Left cardiac atrium (tissue), 4 donors: ENCODE data around the gene CEP350. TPM values are rescaled to one million over a fixed set of nuclear protein-coding genes. Genes with fewer than 3 reads are reported as not detected.

Source experiments
- ATAC-seq, 2 donors: fragments of 200-7000 bp; cut with Tn5 transposase; one replicate each; pipeline ENCODE4 v1.9.1; 2020; ENCODE audit warnings: mild to moderate bottlenecking in 2 of 2, moderate library complexity in 2 of 2
- DNase-seq: peaks from one replicate; pipeline ENCODE4 v3.0.0-alpha.2; 2020
- intact Hi-C, 2 donors: fragments of 100-400 bp; cut with DNase I; formaldehyde crosslinking; loops; one replicate each; pipeline versions ENCODE4 v1.14.1 to v1.15.1; 2022 to 2023
- total RNA-seq, 2 donors: library from RNA; stranded (reverse); fragmentation: NEBNext Ultra II Directional; extraction: Animal tissue kit (Norgen Biotek cat#: 25700); gene quantifications; one replicate each; pipeline ENCODE4 v1.2.1, GENCODE V29; 2021
- donor health status: DM: no; HTN: yes; CAD: no.
- donor health status: DM: no; HTN: yes; CAD: no; lungs with severe emphysema.
- donor health status: DM: yes; HTN: yes; CAD: no.
- donor health status: Dilated cardiomyopathy.

Gene CEP350
- total RNA-seq, 2 donors from 2014 or later: 30.0 to 36.9 TPM

DNA sequence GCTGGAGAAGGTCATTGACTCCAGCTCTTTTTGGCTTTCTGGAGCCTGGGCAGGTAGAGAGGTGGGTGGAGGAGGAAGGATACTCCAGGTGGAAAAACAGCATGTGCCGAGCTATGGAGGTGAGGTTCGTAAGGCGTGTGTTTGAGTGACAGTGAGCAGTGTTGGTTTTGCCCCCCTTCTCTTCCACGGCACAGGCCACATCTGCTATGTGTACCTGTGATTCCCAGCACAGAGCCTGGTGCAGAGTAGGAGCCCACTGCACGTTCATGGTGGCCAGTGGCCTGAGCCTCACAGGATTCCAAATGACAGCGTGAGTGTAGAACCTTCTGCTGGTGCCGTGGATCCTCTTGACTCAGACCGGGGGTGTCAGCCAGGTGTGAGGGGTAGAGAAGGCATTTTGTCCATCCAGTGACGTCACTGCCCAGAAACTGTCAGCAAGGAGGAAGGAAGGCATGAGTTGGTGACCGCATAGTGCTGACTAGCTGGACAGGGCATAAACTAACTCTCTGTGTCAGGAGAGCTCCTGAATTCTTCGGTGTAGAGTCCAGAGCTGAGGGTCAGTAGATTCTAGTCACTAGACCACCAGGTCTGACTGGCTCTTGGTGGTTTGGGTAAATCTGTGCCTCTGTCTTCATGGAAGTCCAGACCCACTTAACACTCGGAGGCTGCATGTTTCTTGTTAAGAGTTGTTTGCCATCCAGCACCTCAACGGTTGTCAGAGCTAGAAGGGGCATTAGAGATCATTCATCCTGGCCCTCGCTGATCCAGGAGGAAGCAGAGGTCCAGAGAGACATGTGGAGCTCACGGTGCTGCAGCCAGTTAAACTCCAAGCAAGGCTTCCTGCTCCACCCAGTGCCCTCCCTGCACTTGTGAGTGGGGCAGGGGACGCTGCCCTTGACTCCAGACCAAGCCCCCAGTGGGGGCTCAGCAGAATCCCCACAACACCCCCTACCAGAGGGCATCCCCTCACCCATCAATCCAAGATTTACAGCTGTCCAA lies 203.8 kb downstream of the CEP350 start:
- DNase-seq: no peak

GRCh38 chr1:180160357-180160756 lies 205.7 kb downstream of the CEP350 start:
- no peak for DNase-seq
- ATAC-seq: no peak
- intact Hi-C loops: no loop called here

More for the DNA sequence above, 203.8 kb downstream of the CEP350 start:
- intact Hi-C loops: no loop called here
- no peak for ATAC-seq

- DNase-seq: no peak
- intact Hi-C loops: no loop called here
- no peak for ATAC-seq
These were observed 208.4 kb downstream of the CEP350 start for GRCh38 chr1:180163041-180163440.

Other genes with a start within 250 kb of the CEP350 start
- gene FAM163A, start 211.5 kb upstream of the CEP350 start, total RNA-seq: under 1 TPM in 1 of 2 donors, not detected in 1; 0.27 TPM
- 10 to 100 TPM; 40.8 to 55.7 TPM for gene TOR1AIP2, start 77.0 kb upstream of the CEP350 start, total RNA-seq
- gene TOR1AIP1, start 72.5 kb upstream of the CEP350 start, total RNA-seq: 10 to 100 TPM; 48.3 to 50.4 TPM
- gene QSOX1, start 200.1 kb downstream of the CEP350 start, total RNA-seq: 100 to 1,000 TPM; 226 to 328 TPM